NCI-H2196 (cell line): ENCODE results near the gene GNA12.
"Not testable (repeated sequence)": the region's sequence is repeated elsewhere in the genome, so short reads cannot be mapped to it uniquely, and the experiment has no call there.

ENCODE experiments used
- DNase-seq: peaks from one replicate; lab custom pipeline; 2025; ENCODE audit not compliant: unreplicated experiment; lab: John Stamatoyannopoulos, UW

The GNA12 gene

DNA sequence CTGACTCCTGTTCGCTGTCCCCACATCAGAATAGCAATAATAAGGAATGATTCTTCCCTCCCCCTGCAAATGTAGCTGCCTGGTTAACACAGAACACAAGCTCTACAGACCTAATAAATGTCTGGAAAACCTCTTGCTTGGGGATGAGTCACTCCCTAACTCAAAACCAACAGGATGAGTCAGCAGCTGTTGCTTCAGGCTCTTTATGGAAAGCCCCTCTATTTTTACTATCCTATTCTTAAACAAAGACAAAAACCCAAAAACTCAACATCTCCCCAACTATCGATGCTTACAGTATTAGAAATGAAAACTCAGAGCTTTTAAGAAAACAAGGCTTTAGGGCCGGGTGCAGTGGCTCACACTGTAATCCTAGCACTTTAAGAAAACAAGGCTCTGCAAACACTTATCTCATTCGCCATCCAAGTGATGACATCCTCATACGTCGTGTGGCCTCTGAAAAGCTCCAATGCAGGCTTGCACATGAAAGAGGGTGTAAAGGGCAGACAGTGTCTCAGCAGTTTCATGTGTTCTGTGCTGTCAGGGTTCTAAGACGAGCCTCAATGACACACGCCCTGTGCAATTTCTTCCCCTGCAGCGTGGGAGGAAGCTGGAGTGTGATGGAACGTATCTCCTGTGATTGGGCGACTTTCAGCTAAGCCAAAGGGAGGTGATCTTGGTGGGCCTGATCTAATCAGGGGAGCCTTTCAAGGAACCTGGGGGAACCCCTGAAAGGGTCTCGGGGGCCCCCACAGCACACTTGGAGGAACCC lies 86.0 kb downstream of the GNA12 start:
- peak; percentile 86 for DNase-seq

DNA sequence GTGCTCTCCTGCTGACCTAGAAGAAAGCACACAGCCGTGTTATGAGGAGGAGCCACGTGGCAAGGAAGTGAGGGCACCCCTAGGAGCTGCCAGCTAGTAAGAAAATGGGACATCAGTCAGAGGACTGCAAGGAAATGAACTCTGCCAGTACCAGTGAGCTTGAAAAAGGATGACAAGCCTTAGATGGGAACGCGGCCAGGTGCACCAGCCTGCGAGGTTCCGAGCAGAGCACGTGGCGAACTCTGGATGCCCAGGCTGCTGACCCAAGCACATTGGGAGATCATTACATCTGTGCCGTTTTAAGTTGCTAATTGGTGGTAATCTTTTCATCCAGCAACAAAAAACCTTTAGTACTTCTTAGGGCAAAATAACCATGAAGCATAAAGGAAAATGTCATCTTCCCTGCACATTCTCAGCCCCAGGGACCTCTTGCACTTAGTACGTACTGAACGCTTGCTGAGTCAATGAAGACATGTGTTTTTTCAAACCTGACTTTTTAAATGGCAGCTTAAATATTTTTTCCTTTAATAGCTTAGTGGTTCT lies 86.7 kb downstream of the GNA12 start:
- DNase-seq = peak; percentile 58

DNA sequence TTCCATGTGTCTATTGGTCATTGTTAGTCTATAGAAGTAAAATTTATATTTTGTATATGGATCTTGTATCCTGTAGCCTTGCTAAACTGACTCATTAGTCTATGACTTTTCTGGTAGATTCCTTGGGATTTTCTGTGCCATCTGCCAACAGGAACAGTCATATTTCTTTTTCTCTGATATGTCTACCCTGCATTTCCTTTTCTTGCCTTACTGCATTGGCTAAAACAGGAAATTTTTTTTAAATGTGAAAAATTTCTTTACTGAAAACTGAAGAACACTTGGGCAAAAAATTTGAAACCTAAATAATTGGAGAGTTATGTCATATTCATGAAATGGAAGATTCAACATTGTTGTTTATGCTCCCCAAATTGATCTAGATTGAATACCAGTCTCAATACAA lies 88.6 kb downstream of the GNA12 start:
- DNase-seq = no peak

DNA sequence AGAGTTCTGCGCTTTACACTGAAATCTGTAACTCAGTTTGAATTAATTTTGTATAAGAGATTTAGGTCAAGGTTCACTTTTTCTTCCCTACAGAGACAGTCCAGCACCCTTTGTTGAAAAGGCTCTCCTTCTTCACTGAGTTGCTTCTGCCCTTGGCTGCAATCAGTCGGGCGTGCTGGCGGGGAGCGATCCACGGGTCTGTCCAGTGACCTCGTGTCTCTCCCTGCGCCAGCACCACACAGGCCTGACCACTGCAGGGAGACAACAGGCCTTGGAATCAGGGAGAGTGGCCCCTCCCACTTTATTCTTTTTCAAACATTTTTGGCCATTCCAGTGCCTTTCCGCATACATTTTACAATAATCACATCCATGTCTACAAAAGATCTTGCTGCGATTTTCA lies 89.2 kb downstream of the GNA12 start:
- no peak for DNase-seq

DNA sequence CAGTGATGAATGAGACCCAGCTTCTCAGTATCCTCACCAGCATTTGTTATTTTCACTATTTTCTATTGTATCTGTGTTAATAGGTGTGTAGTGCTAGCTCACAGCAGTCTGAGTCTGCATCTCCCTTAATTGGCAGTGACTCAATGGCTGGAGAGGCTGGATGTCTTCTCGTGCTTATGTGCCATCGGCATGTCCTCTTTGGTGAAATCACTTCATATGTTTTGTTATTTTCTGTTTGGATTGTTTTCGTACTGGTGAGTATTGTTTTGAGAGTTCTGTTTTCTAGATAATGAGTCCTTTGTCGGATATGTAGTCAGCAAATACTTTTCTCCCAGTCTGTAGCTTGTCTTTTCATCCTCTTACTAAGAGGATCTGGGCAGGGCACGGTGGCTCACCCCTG lies 90.0 kb downstream of the GNA12 start:
- no peak for DNase-seq

DNA sequence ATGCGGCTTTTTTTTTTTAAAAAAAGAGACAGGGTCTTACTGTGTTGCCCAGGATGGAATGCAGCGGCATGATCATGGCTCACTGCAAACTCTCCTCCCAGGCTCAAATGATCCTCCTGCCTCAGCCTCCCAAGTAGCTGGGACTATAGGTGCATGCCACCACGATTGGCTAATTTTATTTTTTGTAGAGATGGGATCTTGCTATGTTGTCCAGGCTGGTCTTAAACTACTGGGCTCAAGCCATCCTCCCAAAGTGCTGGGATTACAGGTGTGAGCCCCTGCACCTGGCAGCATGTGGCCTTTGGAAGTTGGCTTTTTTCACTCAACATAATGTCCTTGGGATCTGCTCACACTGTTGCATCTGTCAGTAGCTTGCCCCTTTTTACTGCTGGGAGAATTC lies 91.0 kb downstream of the GNA12 start:
- DNase-seq = no peak

DNA sequence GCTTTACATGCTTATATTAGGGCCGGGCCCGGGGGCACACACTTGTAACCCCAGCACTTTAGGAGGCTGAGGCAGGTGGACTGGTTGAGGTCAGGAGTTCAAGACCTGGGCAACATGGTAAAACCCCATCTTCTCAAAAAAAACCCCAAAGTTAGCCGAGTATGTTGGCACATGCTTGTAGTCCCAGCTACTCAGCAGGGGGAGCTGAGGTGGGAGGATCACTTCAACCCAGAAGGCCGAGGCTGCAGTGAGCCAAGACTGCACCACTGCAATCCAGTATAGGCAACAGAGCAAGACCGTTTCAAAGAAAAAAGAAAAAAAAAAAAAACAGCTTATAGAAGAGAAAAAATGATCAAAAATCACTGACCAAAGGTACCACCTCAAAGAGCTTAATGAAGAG lies 93.0 kb downstream of the GNA12 start:
- no peak for DNase-seq

DNA sequence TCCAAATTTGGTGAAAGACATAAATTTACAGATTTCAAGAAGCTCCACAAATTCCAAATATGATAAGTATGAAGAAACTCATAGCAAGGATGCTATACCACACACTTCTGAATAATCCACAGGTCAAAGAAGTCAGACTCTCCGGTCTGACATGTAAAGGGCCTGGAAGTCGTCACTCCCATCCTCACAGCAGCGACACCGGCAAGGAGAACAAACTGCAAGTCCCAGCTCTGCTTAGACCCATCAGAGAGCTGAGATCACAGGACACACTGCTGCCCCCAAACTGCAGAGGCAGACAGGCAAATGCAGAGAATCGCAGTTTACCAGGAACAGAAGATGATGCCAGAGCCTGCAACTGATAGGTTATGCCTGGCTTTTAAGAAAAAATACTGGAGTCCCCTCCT lies 94.1 kb downstream of the GNA12 start:
- no peak for DNase-seq

DNA sequence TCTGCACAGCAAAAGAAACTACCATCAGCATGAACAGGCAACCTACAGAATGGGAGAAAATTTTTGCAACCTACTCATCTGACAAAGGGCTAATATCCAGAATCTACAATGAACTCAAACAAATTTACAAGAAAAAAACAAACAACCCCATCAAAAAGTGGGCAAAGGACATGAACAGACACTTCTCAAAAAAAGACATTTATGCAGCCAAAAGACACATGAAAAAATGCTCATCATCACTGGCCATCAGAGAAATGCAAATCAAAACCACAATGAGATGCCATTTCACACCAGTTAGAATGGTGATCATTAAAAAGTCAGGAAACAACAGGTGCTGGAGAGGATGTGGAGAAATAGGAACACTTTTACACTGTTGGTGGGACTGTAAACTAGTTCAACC lies 95.4 kb downstream of the GNA12 start:
- DNase-seq = not testable (repeated sequence)

DNA sequence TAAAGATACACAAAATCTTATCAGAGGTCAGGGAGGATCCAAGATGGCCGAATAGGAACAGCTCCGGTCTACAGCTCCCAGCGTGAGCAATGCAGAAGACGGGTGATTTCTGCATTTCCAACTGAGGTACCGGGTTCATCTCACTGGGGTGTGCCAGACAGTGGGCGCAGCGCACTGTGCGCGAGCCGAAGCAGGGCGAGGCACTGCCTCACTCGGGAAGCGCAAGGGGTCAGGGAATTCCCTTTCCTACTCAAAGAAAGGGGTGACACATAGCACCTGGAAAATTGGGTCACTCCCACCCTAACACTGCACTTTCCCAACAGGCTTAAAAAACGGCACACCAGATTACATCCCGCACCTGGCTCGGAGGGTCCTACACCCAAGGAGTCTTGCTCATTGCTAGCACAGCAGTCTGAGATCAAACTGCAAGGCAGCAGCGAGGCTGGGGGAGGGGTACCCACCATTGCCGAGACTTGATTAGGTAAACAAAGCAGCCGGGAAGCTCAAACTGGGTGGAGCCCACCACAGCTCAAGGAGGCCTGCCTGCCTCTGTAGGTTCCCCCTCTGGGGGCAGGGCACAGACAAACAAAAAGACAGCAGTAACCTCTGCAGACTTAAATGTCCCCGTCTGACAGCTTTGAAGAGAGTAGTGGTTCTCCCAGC lies 100.5 kb downstream of the GNA12 start:
- not testable (repeated sequence) for DNase-seq

DNA sequence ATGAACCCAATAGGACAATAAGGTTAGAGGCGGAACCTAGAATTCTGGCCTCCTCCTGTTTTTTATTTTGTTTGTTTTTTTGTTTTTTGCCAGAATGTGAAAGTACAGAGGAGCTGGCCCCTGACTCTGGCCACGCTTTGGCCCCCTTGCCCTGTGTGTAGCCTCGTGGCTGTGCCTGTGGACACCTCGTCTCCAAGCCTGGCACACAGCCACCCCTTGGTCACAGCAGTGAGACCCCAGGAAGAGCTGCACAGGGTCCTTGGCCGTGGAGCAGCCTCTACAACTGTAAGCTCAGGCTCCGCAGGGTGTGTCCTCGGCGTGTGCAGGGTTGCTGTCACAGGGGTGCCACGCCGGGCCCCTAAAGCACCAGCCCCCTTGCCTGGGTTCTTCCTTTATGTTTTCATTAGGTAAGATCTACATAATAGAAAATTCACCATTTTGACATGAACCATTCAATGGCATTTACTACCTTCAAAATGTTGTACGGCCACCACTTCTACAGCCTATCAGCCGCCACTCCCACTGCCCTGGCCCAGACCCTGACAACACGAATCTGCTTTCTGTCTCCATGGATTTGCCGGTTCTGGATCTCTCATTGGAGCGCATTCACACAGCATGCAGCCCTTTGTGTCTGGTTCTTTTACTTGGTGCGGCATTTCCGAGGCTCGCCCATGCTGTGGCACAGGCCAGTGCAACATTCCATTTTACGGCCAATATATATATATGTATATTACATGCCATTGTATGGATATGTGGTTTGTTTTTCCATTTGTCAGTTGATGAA lies 105.2 kb downstream of the GNA12 start:
- no peak for DNase-seq

DNA sequence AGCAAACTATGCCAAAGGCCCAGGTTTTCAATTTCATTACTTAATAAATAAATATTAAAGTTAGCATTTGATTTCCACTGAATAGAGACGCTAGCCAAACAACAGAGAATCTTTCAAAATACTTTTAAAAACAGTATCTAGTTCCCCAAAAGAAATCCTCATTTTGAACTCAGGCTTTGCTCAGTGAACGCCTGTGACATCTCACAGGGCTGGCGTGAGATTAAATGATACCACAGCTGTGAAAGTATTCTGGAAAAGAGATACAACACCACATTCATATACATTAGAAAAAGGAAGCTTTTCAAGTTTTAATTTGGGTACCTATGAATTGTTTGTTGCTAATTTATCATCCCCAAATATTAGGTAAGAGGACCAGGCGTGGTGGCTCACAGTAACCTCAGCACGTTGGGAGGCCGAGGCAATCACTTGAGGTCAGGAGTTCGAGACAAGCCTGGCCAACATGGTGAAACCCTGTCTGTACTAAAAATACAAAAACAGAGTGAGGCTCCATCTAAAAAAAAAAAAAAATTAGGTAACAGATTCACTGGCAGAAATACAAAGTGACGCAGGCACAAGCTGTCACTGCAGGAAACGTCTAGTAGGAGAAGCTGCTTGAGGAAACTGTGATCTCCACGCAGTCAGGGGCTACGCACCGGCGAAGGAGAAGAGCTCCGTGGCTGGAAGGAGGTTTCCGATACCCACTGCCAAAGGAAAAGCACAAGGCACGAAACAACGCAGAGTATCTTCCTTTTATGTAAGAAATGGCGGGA lies 106.2 kb downstream of the GNA12 start:
- DNase-seq = no peak

DNA sequence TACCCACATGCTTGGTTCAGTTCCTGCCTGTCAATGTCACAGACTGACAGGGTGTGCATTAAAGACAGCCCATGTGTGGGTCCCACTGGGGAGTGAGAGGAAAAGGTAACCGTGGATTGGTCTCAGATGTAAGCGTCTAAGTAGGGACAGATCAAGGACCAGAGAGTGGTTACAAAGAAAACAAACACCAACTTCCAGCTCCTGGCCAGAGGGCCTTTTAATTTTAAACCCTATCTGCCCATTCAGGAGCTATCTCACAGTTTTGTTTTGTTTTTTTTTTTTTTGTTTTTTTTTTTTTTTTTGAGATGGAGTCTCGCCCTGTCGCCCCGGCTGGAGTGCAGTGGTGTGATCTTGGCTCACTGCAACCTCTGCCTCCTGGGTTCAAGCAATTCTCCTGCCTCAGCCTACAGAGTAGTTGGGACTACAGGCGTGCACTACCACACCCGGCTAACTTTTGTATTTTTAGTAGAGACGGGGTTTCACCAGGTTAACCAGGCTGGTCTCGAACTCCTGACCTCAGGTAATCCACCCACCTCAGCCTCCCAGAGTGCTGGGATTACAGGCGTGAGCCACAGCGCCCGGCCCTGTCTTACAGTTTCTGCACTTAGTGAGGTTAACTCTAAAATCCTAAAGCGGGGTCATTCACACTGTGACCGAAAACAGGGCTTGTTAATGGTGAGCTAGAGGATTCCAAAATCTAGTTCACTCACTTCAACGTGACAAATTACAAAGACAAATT lies 106.9 kb downstream of the GNA12 start:
- DNase-seq = not testable (repeated sequence)

DNA sequence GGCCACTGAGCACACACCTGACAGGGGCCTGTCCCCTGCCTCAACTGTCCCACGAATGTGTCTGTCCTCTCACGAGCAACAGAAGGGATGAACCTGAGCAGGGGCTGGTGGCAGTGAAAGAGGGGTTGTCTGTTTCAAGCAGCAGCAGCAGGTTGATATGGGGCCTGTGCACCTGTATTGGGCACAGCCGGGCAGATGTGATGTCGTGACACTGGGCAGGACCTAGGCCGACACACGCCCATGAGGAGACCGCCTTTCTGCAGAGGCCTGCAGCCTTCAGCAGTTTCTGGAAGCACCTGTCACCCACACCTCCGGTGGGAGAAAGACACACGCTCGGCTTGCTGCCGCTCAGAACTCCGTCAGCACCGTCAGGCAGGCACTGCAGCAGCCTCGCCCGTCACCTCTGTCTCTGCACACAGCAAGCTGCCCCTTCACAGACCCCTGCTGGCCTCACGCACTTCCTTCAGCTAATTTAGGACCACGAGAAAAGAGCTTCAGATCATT lies 107.6 kb downstream of the GNA12 start:
- no peak for DNase-seq

DNA sequence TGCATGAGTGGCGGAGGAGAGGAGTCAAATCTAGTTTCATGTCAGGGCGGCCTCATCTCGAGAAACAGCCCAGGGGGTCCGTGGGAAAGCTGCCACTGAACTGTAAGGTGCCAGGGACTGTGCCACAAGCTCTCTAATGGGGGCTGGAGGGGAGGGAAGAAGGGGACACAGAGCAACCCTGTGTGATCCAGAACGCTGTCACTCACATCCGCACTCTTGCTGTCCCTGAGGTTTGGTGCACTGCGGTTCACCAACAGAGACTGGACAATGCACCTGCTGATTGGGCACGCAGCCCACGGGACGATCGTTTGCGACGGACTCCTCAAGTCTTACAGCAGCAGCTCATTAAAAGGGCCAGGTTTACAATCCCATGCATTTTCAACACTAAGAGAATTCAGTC lies 108.4 kb downstream of the GNA12 start:
- DNase-seq = no peak

DNA sequence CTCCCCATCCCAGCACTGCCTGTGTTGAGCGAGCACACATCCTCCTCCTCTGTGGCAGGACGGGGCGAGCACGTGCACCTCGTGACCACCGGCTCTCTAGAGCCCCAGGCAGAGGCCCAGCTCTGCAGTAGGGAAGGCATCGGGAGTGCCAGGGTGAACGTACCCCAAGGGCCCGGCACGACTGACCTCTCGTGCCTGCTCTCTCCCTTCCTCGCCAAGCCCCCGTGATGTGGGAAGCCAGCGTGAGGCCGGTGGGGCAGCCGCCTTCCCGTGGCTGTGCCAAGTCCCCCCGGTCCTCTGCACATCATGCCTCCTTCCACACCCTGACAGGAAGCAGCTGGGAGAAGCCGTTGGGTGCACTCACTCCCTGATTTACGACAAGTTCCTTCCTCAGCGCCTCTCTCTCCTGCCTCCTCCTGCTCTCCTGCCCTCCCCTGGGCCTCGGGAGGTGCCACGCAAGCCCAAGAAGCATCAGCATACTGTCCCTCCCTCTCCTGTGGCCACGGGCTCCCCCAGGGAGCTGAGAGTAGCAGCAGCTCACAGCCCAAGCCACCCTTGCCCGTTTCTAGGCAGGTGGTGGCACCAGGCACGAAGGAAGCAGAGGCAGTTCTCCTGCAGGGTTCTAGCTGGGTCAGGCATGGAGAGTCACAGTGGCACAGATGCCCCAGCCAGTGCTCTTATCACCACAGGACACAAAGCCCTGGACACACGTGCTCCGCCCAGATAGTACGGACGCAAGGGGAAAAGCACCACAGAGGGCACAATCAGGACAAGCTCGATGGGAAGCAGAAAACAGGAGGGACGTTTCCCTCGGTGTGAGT lies 109.1 kb downstream of the GNA12 start:
- no peak for DNase-seq

DNA sequence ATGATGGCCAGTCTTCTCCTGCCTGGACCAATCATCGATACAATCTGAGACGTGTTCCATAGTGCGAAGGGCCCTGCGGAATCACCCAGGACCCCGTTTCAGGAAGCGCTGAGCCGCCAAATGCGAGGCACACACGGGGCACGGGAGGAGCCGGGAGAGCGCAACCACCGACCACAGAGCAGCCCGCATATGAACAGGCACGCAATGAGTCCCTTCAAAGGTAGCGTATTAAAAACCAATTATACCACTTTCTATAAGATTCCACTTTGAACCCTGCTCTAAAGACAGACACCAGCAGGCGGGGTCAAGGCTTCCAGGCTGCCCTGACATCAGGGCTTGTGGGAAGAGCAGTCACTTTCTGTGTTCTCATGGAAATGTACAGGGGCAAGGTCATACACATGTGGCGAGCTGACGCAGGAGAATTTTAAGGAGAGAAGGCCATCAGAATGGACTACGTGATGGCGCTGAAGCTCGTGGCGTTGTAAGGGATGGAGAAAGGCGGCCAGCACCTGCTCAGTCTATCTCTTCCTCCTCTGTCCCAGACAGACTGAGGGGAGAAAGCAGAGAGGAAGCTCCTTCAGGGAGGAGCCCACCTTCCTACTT lies 109.9 kb downstream of the GNA12 start:
- DNase-seq = no peak

DNA sequence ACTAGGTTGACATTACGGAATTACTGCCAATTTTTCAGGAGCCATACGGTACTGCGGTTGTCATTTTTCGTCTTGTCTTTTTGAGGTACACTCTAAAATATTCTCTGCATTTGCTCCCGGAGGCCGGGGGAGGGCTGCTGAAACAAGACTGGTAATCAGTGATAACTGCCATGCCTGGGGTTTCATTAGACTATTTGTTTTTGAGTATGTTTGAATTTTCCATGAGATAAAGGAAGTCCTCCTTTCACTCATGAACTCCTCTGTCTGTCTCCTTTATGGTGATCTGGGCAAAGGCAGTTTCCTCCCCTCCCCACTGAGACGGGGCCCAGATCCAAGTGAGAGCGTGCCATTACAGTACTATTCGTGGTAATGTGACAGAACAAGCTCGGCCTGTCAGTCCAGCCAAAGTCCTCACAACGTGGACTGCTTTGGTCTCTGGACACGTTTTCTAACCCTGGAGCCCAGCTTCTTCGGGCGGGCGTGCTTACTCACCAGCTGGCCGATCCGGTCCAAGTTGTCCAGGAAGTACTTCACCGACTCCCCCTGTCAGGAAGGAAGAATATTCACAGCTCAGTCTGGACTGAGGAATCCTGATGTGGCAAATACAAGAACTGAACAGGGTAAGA lies 111.0 kb downstream of the GNA12 start:
- no peak for DNase-seq
